ENCODE measurements around the gene ACAP1. TPM values are rescaled to one million over a fixed set of nuclear protein-coding genes. Genes with fewer than 3 reads are reported as not detected.
"Not testable (repeated sequence)": the region's sequence is repeated elsewhere in the genome, so short reads cannot be mapped to it uniquely, and the experiment has no call there.

The ACAP1 gene
- total RNA-seq, 1 donor from 2014 or later, result 23.2 TPM

GRCh38 chr17:7356072-7356549, 19.8 kb downstream of the ACAP1 start:
- peak; percentile 91 for TF ChIP-seq CTCF (IDR thresholded peaks at IDR 0.05)
- no peak overlapping the region for H3K27ac ChIP-seq
- no peak overlapping the region for H3K4me3 ChIP-seq
- H3K9me3 ChIP-seq, result no peaks in the 10 kb centered on the region
- no peaks in the 10 kb centered on the region for H3K27me3 ChIP-seq
- DNase-seq (peak; percentile 94), ATAC-seq (peak; percentile 71)
- intact Hi-C loops (cut with DNase I), result no loop called here
- no peaks in the 10 kb centered on the region for H3K36me3 ChIP-seq
- peaks cover 25% of the 10 kb centered on the region for H3K4me1 ChIP-seq

GRCh38 chr17:7356756-7357155, 20.4 kb downstream of the ACAP1 start:
- Histone ChIP-seq H3K4me3 (no peak overlapping the region), H3K27ac (no peak overlapping the region), H3K9me3 (no peaks in the 10 kb centered on the region), H3K36me3 (no peaks in the 10 kb centered on the region), H3K27me3 (no peaks in the 10 kb centered on the region), H3K4me1 (peaks cover 25% of the 10 kb centered on the region)
- DNase-seq (no peak), ATAC-seq (no peak)
- intact Hi-C loops (cut with DNase I), result no loop called here
- TF ChIP-seq CTCF (IDR thresholded peaks at IDR 0.05), result no peak

GRCh38 chr17:7357381-7357780, 21.1 kb downstream of the ACAP1 start:
- Histone ChIP-seq H3K4me3 (no peak overlapping the region), H3K27ac (no peak overlapping the region), H3K36me3 (no peaks in the 10 kb centered on the region), H3K27me3 (no peaks in the 10 kb centered on the region), H3K9me3 (no peaks in the 10 kb centered on the region), H3K4me1 (peaks cover 24% of the 10 kb centered on the region)
- no peak for DNase-seq
- TF ChIP-seq CTCF (IDR thresholded peaks at IDR 0.05), result no peak
- intact Hi-C loops (cut with DNase I), result no loop called here
- no peak for ATAC-seq

GRCh38 chr17:7361906-7362305, 25.6 kb downstream of the ACAP1 start:
- Histone ChIP-seq H3K27ac (no peak overlapping the region), H3K36me3 (no peaks in the 10 kb centered on the region), H3K4me1 (no peaks in the 10 kb centered on the region), H3K4me3 (no peak overlapping the region), H3K9me3 (no peaks in the 10 kb centered on the region), H3K27me3 (no peaks in the 10 kb centered on the region)
- ATAC-seq, result no peak
- no peak for TF ChIP-seq CTCF (IDR thresholded peaks at IDR 0.05)
- no peak for DNase-seq
- intact Hi-C loops (cut with DNase I), result no loop called here

- DNase-seq, result no peak
- no peak for ATAC-seq
- Histone ChIP-seq H3K36me3 (no peaks in the 10 kb centered on the region), H3K4me1 (no peaks in the 10 kb centered on the region), H3K27ac (no peak overlapping the region), H3K27me3 (no peaks in the 10 kb centered on the region), H3K4me3 (no peak overlapping the region), H3K9me3 (no peaks in the 10 kb centered on the region)
- no peak for TF ChIP-seq CTCF (IDR thresholded peaks at IDR 0.05)
- intact Hi-C loops (cut with DNase I), result no loop called here
These were observed 27.0 kb downstream of the ACAP1 start for GRCh38 chr17:7363311-7363710.

GRCh38 chr17:7365963-7366362, 29.6 kb downstream of the ACAP1 start:
- intact Hi-C loops (cut with DNase I); H3K4me3 ChIP-seq; H3K36me3 ChIP-seq; H3K27me3 ChIP-seq; H3K9me3 ChIP-seq; ATAC-seq; H3K4me1 ChIP-seq; H3K27ac ChIP-seq; DNase-seq: not testable (repeated sequence)
